ENCODE data around the gene RARG.

The RARG gene

DNA sequence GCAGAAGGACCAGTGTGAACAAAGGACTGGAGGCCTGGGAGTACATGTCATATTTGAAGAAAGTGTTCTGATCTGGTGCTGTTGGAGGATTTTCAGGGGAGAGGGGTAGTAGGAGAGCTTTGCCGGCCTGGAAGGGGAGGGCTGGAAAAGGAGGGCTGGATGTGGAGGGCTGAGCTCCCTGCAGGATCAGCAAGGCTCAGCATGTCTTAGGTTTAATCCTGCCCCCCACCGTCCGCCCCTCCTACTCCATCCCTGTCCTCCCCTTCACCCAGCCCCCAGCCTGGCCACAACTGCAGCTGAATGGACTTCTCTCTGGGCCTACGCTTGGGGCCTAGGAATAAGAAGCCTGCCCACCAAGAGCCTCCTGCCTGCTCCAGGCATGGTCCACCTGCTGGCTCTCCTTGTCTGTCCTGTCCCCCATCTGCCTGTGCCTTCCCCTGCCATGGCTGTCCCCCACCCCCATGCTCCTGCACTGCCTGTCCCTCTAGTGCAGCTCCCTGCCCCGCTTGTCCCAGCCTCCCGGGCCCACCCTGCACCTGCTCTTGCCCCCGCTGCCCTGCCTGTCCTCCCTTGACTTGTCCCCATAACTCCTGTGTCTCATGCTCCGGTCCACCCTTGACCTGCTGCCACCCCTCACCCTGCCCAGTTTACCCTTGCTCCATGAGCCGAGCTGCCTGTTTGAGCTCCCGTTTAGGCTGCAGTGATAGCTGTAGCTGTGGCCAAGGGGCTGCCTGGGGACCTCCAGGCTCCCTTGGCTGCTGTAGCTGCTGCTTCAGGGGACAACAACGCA is 9.8 kb upstream of the RARG start:
- Histone ChIP-seq H3K9ac (no peak overlapping the region), H3K27ac (no peak overlapping the region), H3K4me3 (IDR thresholded peaks at IDR 0.05; ENCODE audit: insufficient read depth, low read depth, low read length) (no peak overlapping the region), H3K79me2 (ENCODE audit: insufficient read depth, low read depth) (no peaks in the 10 kb centered on the region), H3K36me3 (ENCODE audit: insufficient read depth) (no peaks in the 10 kb centered on the region), H3K27me3 (ENCODE audit: insufficient read depth, low read depth) (peaks cover 6% of the 10 kb centered on the region; the same call in 1 of the 2 replicates), H2AFZ (ENCODE audit: low read depth) (no peak overlapping the region), H3K4me1 (ENCODE audit: low read depth, poor library complexity, severe bottlenecking) (peaks cover 21% of the 10 kb centered on the region), H4K20me1 (ENCODE audit: insufficient read depth) (no peaks in the 10 kb centered on the region), H3K4me2 (no peak overlapping the region)
- TF ChIP-seq, protein P1, sequence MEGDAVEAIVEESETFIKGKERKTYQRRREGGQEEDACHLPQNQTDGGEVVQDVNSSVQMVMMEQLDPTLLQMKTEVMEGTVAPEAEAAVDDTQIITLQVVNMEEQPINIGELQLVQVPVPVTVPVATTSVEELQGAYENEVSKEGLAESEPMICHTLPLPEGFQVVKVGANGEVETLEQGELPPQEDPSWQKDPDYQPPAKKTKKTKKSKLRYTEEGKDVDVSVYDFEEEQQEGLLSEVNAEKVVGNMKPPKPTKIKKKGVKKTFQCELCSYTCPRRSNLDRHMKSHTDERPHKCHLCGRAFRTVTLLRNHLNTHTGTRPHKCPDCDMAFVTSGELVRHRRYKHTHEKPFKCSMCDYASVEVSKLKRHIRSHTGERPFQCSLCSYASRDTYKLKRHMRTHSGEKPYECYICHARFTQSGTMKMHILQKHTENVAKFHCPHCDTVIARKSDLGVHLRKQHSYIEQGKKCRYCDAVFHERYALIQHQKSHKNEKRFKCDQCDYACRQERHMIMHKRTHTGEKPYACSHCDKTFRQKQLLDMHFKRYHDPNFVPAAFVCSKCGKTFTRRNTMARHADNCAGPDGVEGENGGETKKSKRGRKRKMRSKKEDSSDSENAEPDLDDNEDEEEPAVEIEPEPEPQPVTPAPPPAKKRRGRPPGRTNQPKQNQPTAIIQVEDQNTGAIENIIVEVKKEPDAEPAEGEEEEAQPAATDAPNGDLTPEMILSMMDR (conservative IDR thresholded peaks at IDR 0.05; ENCODE audit: low read depth, low read length) = no peak

DNA sequence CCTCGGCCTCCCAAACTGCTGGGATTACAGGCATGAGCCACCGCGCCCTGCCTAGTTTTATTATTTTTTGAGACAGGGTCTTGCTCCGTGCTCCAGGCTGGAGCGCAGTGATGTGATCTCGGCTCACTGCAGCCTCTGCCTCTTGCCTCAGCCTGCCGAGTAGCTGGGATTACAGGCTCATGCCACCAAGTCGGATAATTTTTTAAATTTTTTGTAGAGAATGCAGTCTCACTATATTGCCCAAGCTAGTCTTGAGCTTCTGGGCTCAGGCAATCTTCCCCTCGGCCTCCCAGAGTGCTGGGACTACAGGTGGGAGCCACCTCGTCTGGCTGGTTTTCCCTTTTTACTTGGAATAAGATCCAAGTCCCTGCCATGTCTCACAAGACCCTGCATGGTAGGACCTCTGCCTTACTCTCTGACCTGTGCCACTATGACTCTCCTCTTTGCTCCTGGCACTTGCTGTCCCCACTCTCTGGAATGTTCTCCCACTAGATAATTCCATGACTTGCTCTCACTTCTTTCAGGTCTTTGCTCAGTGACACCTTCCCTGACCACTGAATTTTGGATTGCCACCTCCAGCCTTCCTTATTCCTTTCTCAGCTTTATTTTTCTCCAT is 7.7 kb upstream of the RARG start:
- Histone ChIP-seq H3K4me2 (no peak overlapping the region), H3K27ac (no peak overlapping the region), H3K79me2 (ENCODE audit: insufficient read depth, low read depth) (no peaks in the 10 kb centered on the region), H3K4me1 (ENCODE audit: low read depth, poor library complexity, severe bottlenecking) (peaks cover 34% of the 10 kb centered on the region), H3K36me3 (ENCODE audit: insufficient read depth) (no peaks in the 10 kb centered on the region), H4K20me1 (ENCODE audit: insufficient read depth) (no peaks in the 10 kb centered on the region), H2AFZ (ENCODE audit: low read depth) (no peak overlapping the region), H3K27me3 (ENCODE audit: insufficient read depth, low read depth) (peaks cover 6% of the 10 kb centered on the region; the same call in 1 of the 2 replicates), H3K4me3 (IDR thresholded peaks at IDR 0.05; ENCODE audit: insufficient read depth, low read depth, low read length) (no peak overlapping the region), H3K9ac (no peak overlapping the region)
- TF ChIP-seq, protein P1 (conservative IDR thresholded peaks at IDR 0.05; ENCODE audit: low read depth, low read length) = no peak

DNA sequence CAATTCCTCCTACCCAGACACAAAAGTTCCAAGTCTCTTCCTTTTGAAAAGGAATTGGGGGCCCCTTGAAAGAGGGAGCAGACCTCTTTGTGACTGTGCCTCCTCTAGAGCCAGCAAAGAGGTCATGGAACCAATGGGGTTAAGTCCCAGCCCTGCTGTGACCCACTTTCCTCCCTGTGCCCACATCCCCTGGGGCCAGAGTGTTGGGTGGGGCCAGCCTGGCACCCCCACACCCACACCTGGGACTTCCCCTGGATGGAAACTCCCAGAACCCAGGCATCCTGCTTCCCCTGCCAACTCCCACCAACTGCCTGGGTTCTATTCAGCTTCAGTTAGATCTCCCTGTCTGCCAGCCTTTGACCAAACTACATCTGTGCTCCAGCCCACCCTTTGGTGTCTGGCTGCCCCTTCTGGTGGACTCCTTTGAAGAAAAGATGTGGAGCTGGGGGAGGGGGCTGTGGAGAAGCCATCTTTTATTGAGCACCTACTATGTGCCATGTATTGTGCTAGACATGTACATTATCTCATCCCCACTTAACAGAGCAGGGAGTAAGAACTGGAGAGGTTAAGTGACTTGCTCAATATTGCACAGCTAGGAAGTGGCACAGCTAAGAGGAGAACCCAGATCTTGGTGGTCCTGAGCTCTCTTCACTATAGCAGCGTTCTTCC is 4.6 kb upstream of the RARG start:
- Histone ChIP-seq H2AFZ (ENCODE audit: low read depth) (peak overlapping the region; percentile 24; the same call in 1 of the 2 replicates), H3K27me3 (ENCODE audit: insufficient read depth, low read depth) (no peaks in the 10 kb centered on the region), H3K4me3 (IDR thresholded peaks at IDR 0.05; ENCODE audit: insufficient read depth, low read depth, low read length) (no peak overlapping the region), H3K4me2 (peak overlapping the region; percentile 28), H3K27ac (no peak overlapping the region), H3K4me1 (ENCODE audit: low read depth, poor library complexity, severe bottlenecking) (peaks cover 53% of the 10 kb centered on the region), H3K36me3 (ENCODE audit: insufficient read depth) (no peaks in the 10 kb centered on the region), H3K9ac (no peak overlapping the region), H3K79me2 (ENCODE audit: insufficient read depth, low read depth) (peaks cover 2% of the 10 kb centered on the region; the same call in 1 of the 2 replicates), H4K20me1 (ENCODE audit: insufficient read depth) (no peaks in the 10 kb centered on the region)
- TF ChIP-seq, protein P1 (conservative IDR thresholded peaks at IDR 0.05; ENCODE audit: low read depth, low read length) = no peak

DNA sequence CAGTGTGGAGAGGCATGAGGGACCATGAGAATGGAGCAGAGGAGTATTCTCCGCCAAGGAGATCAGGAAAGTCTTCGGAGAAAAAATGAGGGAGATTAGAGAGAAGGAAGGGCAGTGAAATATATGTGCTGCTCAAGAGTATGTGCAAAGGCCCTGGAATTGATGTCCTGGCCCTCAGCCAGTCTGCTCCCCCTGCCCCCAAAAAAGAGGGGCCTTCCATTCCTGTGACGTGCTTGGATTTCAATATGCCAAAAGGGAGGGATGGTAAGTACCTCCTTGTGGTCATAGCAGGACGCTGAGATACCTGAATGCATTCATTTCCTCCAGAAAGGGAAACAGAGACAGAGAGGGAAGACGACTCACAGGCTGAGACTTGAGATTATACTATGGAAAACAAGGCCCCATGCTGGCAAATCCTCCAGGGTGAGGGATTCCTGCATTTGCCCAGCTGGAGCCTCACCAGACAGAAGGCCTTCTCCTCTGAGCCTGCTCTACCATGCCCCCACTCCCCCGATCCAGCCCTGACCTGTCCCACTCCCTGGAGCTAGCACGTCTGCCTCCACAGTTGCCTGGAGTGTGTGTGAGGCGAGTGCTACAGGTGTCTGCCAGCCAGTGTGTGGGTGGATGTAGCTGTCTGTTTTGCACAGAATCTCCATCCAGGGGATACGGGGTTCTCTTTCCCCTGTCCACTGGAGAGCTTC is 3.9 kb upstream of the RARG start:
- peaks cover 9% of the 10 kb centered on the region; the same call in 1 of the 2 replicates for H3K79me2 ChIP-seq (ENCODE audit: insufficient read depth, low read depth)
- peaks cover 60% of the 10 kb centered on the region for H3K4me1 ChIP-seq (ENCODE audit: low read depth, poor library complexity, severe bottlenecking)
- TF ChIP-seq, protein P1 (conservative IDR thresholded peaks at IDR 0.05; ENCODE audit: low read depth, low read length) = no peak
- peak overlapping the region; percentile 28 for H3K4me2 ChIP-seq
- H3K4me3 ChIP-seq (IDR thresholded peaks at IDR 0.05; ENCODE audit: insufficient read depth, low read depth, low read length) = no peak overlapping the region
- H3K27ac ChIP-seq = no peak overlapping the region
- no peaks in the 10 kb centered on the region for H3K27me3 ChIP-seq (ENCODE audit: insufficient read depth, low read depth)
- H3K9ac ChIP-seq = no peak overlapping the region
- H4K20me1 ChIP-seq (ENCODE audit: insufficient read depth) = no peaks in the 10 kb centered on the region
- H2AFZ ChIP-seq (ENCODE audit: low read depth) = peak overlapping the region; percentile 24; the same call in 1 of the 2 replicates
- no peaks in the 10 kb centered on the region for H3K36me3 ChIP-seq (ENCODE audit: insufficient read depth)
